ENCODE data around the gene GFRA1. TPM values are rescaled to one million over a fixed set of nuclear protein-coding genes. Genes with fewer than 3 reads are reported as not detected.

Gene GFRA1
- polyA plus RNA-seq, 2 of the 4 experiments (the other 2 are of a cell fraction): 4.0 to 9.5 TPM

DNA sequence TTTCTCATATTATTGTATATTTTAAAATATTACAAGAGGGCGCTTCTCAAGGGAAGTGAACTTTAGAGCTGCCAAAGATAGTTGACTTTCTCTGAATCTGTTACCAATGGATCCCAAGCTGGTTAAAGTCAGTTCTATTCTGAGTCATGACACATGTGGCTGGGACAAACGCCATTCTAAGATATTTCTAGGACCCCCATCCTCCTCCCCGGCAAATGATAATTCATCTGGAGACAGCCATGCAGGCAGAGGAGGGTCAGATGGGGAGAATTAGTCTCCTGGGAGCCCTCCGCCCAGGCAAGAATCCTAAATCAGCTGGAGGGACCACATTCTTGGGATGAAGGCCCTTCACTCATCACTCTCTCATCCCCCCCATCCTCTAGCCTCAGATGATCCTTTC lies 187.7 kb downstream of the GFRA1 start (continued):
- TF ChIP-seq FOSL2 (IDR thresholded peaks at IDR 0.05): no peak
- no peak for TF ChIP-seq FOSL2 (CRISPR knock-in tag; IDR thresholded peaks at IDR 0.05)
- TF ChIP-seq RNF2 (IDR thresholded peaks at IDR 0.05; ENCODE audit: borderline replicate concordance, low read depth): no peak
- TF ChIP-seq HOXB13 (CRISPR knock-in tag; IDR thresholded peaks at IDR 0.05; ENCODE audit: low read depth): no peak
- TF ChIP-seq, protein P1, sequence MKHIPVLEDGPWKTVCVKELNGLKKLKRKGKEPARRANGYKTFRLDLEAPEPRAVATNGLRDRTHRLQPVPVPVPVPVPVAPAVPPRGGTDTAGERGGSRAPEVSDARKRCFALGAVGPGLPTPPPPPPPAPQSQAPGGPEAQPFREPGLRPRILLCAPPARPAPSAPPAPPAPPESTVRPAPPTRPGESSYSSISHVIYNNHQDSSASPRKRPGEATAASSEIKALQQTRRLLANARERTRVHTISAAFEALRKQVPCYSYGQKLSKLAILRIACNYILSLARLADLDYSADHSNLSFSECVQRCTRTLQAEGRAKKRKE (CRISPR knock-in tag; IDR thresholded peaks at IDR 0.05; ENCODE audit: low read depth): no peak
- TF ChIP-seq FOXS1 (CRISPR knock-in tag; IDR thresholded peaks at IDR 0.05): no peak
- no peak for TF ChIP-seq RFX5 (IDR thresholded peaks at IDR 0.05)
- no peak for TF ChIP-seq GATA3 (IDR thresholded peaks at IDR 0.05; ENCODE audit: borderline replicate concordance)

- Histone ChIP-seq H3K4me2 (no peak overlapping the region), H3K9me3 (no peaks in the 10 kb centered on the region), H3K27ac (no peak overlapping the region), H3K4me1 (peaks cover 7% of the 10 kb centered on the region; the same call in 2 of the 3 replicates), H3K4me3 (no peak overlapping the region)
- POLR2A ChIA-PET: no interaction called here
- FAIRE-seq (no peak), ATAC-seq (no peak), DNase-seq (ENCODE audit: low read depth in 1 of 2, low spot score in 1 of 2) (no peak)
- CTCF ChIA-PET: interaction anchor here (0.6 kb wide), 1 partner anchor 1050 kb away, joined by 3 read pairs; no protein-coding TSS in a partner anchor
- TF ChIP-seq, protein P2, sequence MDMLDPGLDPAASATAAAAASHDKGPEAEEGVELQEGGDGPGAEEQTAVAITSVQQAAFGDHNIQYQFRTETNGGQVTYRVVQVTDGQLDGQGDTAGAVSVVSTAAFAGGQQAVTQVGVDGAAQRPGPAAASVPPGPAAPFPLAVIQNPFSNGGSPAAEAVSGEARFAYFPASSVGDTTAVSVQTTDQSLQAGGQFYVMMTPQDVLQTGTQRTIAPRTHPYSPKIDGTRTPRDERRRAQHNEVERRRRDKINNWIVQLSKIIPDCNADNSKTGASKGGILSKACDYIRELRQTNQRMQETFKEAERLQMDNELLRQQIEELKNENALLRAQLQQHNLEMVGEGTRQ (IDR thresholded peaks at IDR 0.05): no peak
- TF ChIP-seq, protein P3, sequence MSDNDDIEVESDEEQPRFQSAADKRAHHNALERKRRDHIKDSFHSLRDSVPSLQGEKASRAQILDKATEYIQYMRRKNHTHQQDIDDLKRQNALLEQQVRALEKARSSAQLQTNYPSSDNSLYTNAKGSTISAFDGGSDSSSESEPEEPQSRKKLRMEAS (IDR thresholded peaks at IDR 0.05): no peak
- no peak for TF ChIP-seq REST (IDR thresholded peaks at IDR 0.05)
- no peak for TF ChIP-seq TFCP2L1 (CRISPR knock-in tag; IDR thresholded peaks at IDR 0.05)
- TF ChIP-seq RAD21 (conservative IDR thresholded peaks at IDR 0.05 in 1 of 2, IDR thresholded peaks at IDR 0.05 in 1 of 2): no peak
- no peak for TF ChIP-seq ZNF302 (CRISPR knock-in tag; IDR thresholded peaks at IDR 0.05)
- no peak for TF ChIP-seq TP53 (CRISPR knock-in tag; IDR thresholded peaks at IDR 0.05)
- TF ChIP-seq, protein P4, sequence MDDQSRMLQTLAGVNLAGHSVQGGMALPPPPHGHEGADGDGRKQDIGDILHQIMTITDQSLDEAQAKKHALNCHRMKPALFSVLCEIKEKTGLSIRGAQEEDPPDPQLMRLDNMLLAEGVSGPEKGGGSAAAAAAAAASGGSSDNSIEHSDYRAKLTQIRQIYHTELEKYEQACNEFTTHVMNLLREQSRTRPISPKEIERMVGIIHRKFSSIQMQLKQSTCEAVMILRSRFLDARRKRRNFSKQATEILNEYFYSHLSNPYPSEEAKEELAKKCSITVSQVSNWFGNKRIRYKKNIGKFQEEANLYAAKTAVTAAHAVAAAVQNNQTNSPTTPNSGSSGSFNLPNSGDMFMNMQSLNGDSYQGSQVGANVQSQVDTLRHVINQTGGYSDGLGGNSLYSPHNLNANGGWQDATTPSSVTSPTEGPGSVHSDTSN (IDR thresholded peaks at IDR 0.05): no peak
- no peak for TF ChIP-seq ZFP36 (IDR thresholded peaks at IDR 0.05; ENCODE audit: borderline replicate concordance, partially characterized antibody)
- TF ChIP-seq CHD2 (IDR thresholded peaks at IDR 0.05; ENCODE audit: low read length, partially characterized antibody): no peak
- no peak for TF ChIP-seq CBX2 (IDR thresholded peaks at IDR 0.05; ENCODE audit: borderline replicate concordance, low read depth)
- no peak for TF ChIP-seq SREBF2 (IDR thresholded peaks at IDR 0.05)
- no peak for TF ChIP-seq CHD4 (IDR thresholded peaks at IDR 0.05; ENCODE audit: borderline replicate concordance)
- no peak for TF ChIP-seq PHF8 (IDR thresholded peaks at IDR 0.05; ENCODE audit: borderline replicate concordance, low read depth)
- no peak for TF ChIP-seq FOXS1 (CRISPR knock-in tag; IDR thresholded peaks at IDR 0.05)
- WGBS (ENCODE audit: missing lambda C conversion rate): 74% methylated on average over 6 of the region's 6 CpGs
These were observed 188.8 kb downstream of the GFRA1 start for GRCh38 chr10:116084161-116084560.
